ENCODE data around the gene DUSP1.

The DUSP1 gene

GRCh38 chr5:172795318-172795977, 24.5 kb upstream of the DUSP1 start:
- no peaks in the 10 kb centered on the region for H3K36me3 ChIP-seq (ENCODE audit: insufficient read depth, insufficient read length, low read length)
- H3K4me3 ChIP-seq (ENCODE audit: insufficient read length, low read depth): no peak overlapping the region
- no peaks in the 10 kb centered on the region for H3K9me3 ChIP-seq (ENCODE audit: insufficient read depth, low read length)
- no peak for DNase-seq (ENCODE audit: low read depth, low spot score)
- TF ChIP-seq ZNF274 (IDR thresholded peaks at IDR 0.05; ENCODE audit: low read depth, low read length): no peak
- TF ChIP-seq SUZ12 (IDR thresholded peaks at IDR 0.05; ENCODE audit: extremely low read depth, insufficient read depth, insufficient read length): no peak
- TF ChIP-seq YY1 (IDR thresholded peaks at IDR 0.05; ENCODE audit: insufficient read depth, insufficient read length): no peak
- no peak overlapping the region for H3K9ac ChIP-seq (ENCODE audit: insufficient read length, low read depth)
- peaks cover 7% of the 10 kb centered on the region for H3K4me1 ChIP-seq (ENCODE audit: insufficient read depth, insufficient read length)
- no peaks in the 10 kb centered on the region for H3K27me3 ChIP-seq (ENCODE audit: insufficient read depth, insufficient read length)

GRCh38 chr5:172793577-172794488, 22.8 kb upstream of the DUSP1 start:
- Histone ChIP-seq H3K27me3 (ENCODE audit: insufficient read depth, insufficient read length) (no peaks in the 10 kb centered on the region), H3K9me3 (ENCODE audit: insufficient read depth, low read length) (no peaks in the 10 kb centered on the region), H3K9ac (ENCODE audit: insufficient read length, low read depth) (no peak overlapping the region), H3K4me3 (ENCODE audit: insufficient read length, low read depth) (no peak overlapping the region), H3K4me1 (ENCODE audit: insufficient read depth, insufficient read length) (peaks cover 8% of the 10 kb centered on the region), H3K36me3 (ENCODE audit: insufficient read depth, insufficient read length, low read length) (no peaks in the 10 kb centered on the region)
- TF ChIP-seq YY1 (IDR thresholded peaks at IDR 0.05; ENCODE audit: insufficient read depth, insufficient read length) (no peak), SUZ12 (IDR thresholded peaks at IDR 0.05; ENCODE audit: extremely low read depth, insufficient read depth, insufficient read length) (no peak), ZNF274 (IDR thresholded peaks at IDR 0.05; ENCODE audit: low read depth, low read length) (no peak)
- DNase-seq (ENCODE audit: low read depth, low spot score): no peak

- Histone ChIP-seq H3K4me1 (ENCODE audit: insufficient read depth, insufficient read length) (peaks cover 8% of the 10 kb centered on the region), H3K36me3 (ENCODE audit: insufficient read depth, insufficient read length, low read length) (no peaks in the 10 kb centered on the region), H3K27me3 (ENCODE audit: insufficient read depth, insufficient read length) (no peaks in the 10 kb centered on the region), H3K9me3 (ENCODE audit: insufficient read depth, low read length) (no peaks in the 10 kb centered on the region), H3K4me3 (ENCODE audit: insufficient read length, low read depth) (no peak overlapping the region), H3K9ac (ENCODE audit: insufficient read length, low read depth) (no peak overlapping the region)
- no peak for DNase-seq (ENCODE audit: low read depth, low spot score)
- no peak for TF ChIP-seq SUZ12 (IDR thresholded peaks at IDR 0.05; ENCODE audit: extremely low read depth, insufficient read depth, insufficient read length)
These were observed 21.9 kb upstream of the DUSP1 start for GRCh38 chr5:172792701-172793570.

GRCh38 chr5:172791726-172792445, 20.9 kb upstream of the DUSP1 start:
- Histone ChIP-seq H3K9me3 (ENCODE audit: insufficient read depth, low read length) (no peaks in the 10 kb centered on the region), H3K9ac (ENCODE audit: insufficient read length, low read depth) (no peak overlapping the region), H3K4me3 (ENCODE audit: insufficient read length, low read depth) (no peak overlapping the region), H3K4me1 (ENCODE audit: insufficient read depth, insufficient read length) (peaks cover 8% of the 10 kb centered on the region), H3K36me3 (ENCODE audit: insufficient read depth, insufficient read length, low read length) (no peaks in the 10 kb centered on the region), H3K27me3 (ENCODE audit: insufficient read depth, insufficient read length) (no peaks in the 10 kb centered on the region)
- no peak for DNase-seq (ENCODE audit: low read depth, low spot score)
- no peak for TF ChIP-seq ZNF274 (IDR thresholded peaks at IDR 0.05; ENCODE audit: low read depth, low read length)
- TF ChIP-seq YY1 (IDR thresholded peaks at IDR 0.05; ENCODE audit: insufficient read depth, insufficient read length): no peak
- TF ChIP-seq SUZ12 (IDR thresholded peaks at IDR 0.05; ENCODE audit: extremely low read depth, insufficient read depth, insufficient read length): no peak

- peaks cover 8% of the 10 kb centered on the region for H3K4me1 ChIP-seq (ENCODE audit: insufficient read depth, insufficient read length)
- H3K9me3 ChIP-seq (ENCODE audit: insufficient read depth, low read length): no peaks in the 10 kb centered on the region
- no peak for DNase-seq (ENCODE audit: low read depth, low spot score)
- TF ChIP-seq ZNF274 (IDR thresholded peaks at IDR 0.05; ENCODE audit: low read depth, low read length) (no peak), YY1 (IDR thresholded peaks at IDR 0.05; ENCODE audit: insufficient read depth, insufficient read length) (no peak)
- no peaks in the 10 kb centered on the region for H3K27me3 ChIP-seq (ENCODE audit: insufficient read depth, insufficient read length)
- no peak overlapping the region for H3K4me3 ChIP-seq (ENCODE audit: insufficient read length, low read depth)
- H3K36me3 ChIP-seq (ENCODE audit: insufficient read depth, insufficient read length, low read length): no peaks in the 10 kb centered on the region
- H3K9ac ChIP-seq (ENCODE audit: insufficient read length, low read depth): no peak overlapping the region
These were observed 20.3 kb upstream of the DUSP1 start for GRCh38 chr5:172791286-172791685.

- Histone ChIP-seq H3K9ac (ENCODE audit: insufficient read length, low read depth) (no peak overlapping the region), H3K36me3 (ENCODE audit: insufficient read depth, insufficient read length, low read length) (no peaks in the 10 kb centered on the region), H3K27me3 (ENCODE audit: insufficient read depth, insufficient read length) (no peaks in the 10 kb centered on the region), H3K4me3 (ENCODE audit: insufficient read length, low read depth) (no peak overlapping the region), H3K4me1 (ENCODE audit: insufficient read depth, insufficient read length) (peaks cover 8% of the 10 kb centered on the region), H3K9me3 (ENCODE audit: insufficient read depth, low read length) (no peaks in the 10 kb centered on the region)
- TF ChIP-seq ZNF274 (IDR thresholded peaks at IDR 0.05; ENCODE audit: low read depth, low read length) (no peak), SUZ12 (IDR thresholded peaks at IDR 0.05; ENCODE audit: extremely low read depth, insufficient read depth, insufficient read length) (no peak), YY1 (IDR thresholded peaks at IDR 0.05; ENCODE audit: insufficient read depth, insufficient read length) (no peak)
- DNase-seq (ENCODE audit: low read depth, low spot score): no peak
These were observed 19.5 kb upstream of the DUSP1 start for GRCh38 chr5:172790496-172790889.

Measured in NT2/D1 (cell line).